Skeletal muscle tissue (tissue), 4 donors: Measurements from ENCODE around the gene SIX1. TPM values are rescaled to one million over a fixed set of nuclear protein-coding genes. Genes with fewer than 3 reads are reported as not detected.

Experiments used
- H3K27ac ChIP-seq: one replicate; pipeline ENCODE4 v1.7.0; 2013; ENCODE audit warnings: mild to moderate bottlenecking, low read depth, low read length, inconsistent platforms
- H3K27me3 ChIP-seq, 3 donors: one replicate each; pipeline ENCODE4 v1.7.0; 2013; ENCODE audit warnings: low read length in 3 of 3; ENCODE audit not compliant: control insufficient read depth in 3 of 3, insufficient read depth in 3 of 3
- H3K36me3 ChIP-seq, 3 donors: one replicate each; pipeline ENCODE4 v1.7.0; 2013; ENCODE audit warnings: low read length in 3 of 3; ENCODE audit not compliant: control insufficient read depth in 3 of 3, insufficient read depth in 3 of 3
- H3K4me1 ChIP-seq, 3 donors: one replicate each; pipeline ENCODE4 v1.7.0; 2013; ENCODE audit warnings: low read length in 3 of 3, mild to moderate bottlenecking in 3 of 3; ENCODE audit not compliant: control insufficient read depth in 3 of 3, insufficient read depth in 3 of 3
- H3K4me3 ChIP-seq, 3 donors: one replicate each; pipeline ENCODE4 v1.7.0; 2013; ENCODE audit warnings: low read length in 3 of 3
- H3K9ac ChIP-seq, 3 donors: one replicate each; pipeline ENCODE4 v1.7.0; 2013; ENCODE audit warnings: low read length in 3 of 3, mild to moderate bottlenecking in 3 of 3, moderate library complexity in 2 of 3, low read depth in 1 of 3
- H3K9me3 ChIP-seq, 3 donors: one replicate each; pipeline ENCODE4 v1.7.0; 2013; ENCODE audit warnings: low read length in 3 of 3; ENCODE audit not compliant: control insufficient read depth in 3 of 3
- total RNA-seq: library from RNA; depleted of rRNA; stranded (reverse); fragments of >200 nt; gene quantifications from one replicate; pipeline ENCODE4 v1.2.3, GENCODE V29; 2014
- donor health status: Osteomylitis.

The SIX1 gene
- total RNA-seq, 1 donor from 2014 or later: 45.4 TPM

DNA sequence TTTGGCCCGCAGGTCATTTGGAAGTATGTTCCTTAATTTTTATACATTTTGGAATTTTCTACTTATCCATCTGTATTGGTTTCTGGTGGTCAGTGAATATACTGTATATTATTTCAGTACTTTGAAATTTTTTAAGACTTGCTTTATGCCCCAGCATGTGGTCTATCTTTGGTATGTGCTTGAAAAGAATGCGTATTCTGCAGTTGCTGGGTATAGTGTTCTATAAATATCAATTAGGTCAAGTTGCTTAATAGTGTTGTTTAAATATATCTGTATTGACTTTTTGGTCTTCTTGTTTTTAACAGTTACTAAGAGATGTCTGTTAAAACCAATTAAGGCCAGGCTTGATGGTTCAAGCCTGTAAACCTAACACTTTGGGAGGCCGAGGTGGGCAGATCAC, 21.7 kb upstream of the SIX1 start:
- Histone ChIP-seq H3K9me3 (no peaks in the 10 kb centered on the region), H3K27ac (peak overlapping the region; percentile 56), H3K4me3 (no peak overlapping the region), H3K4me1 (peaks cover 0 to 4% (median 0%) of the 10 kb centered on the region in 3 donors), H3K27me3 (no peaks in the 10 kb centered on the region), H3K36me3 (no peaks in the 10 kb centered on the region), H3K9ac (no peak overlapping the region)

DNA sequence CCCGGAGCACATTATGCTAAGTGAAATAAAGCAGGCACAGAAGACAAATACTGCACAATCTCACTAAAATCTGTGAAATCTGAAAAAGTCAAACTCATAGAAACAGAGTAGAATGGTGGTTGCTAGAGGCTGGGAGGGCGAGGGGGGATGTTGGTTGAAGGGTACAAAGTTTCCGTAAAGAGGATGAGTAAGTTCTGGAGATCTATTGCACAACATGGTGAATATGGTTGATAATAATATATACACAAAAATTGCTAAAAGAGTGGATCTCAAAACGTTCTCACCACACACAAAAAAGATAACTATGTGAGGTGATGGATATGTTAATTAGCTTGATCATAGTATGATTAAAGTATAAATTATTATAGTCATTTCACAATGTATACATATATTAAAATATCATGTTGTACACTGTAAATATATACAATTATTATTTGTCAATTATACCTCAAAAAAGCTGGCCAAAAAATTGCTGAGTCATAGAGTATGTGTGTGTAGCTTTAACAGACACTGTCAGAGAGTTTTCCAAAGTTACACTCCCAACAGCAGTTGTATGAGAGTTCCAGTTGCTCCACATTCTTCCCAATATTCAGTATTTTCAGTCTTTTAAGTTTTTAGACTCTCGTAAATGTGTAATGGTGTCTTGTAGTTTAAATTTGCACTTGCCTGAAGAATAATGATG, 19.3 kb upstream of the SIX1 start:
- no peaks in the 10 kb centered on the region for H3K9me3 ChIP-seq
- peak overlapping the region; percentile 25 for H3K27ac ChIP-seq
- no peaks in the 10 kb centered on the region for H3K36me3 ChIP-seq
- no peak overlapping the region for H3K9ac ChIP-seq
- no peak overlapping the region for H3K4me3 ChIP-seq
- H3K4me1 ChIP-seq: peaks cover 0 to 4% (median 0%) of the 10 kb centered on the region in 3 donors
- H3K27me3 ChIP-seq: no peaks in the 10 kb centered on the region

DNA sequence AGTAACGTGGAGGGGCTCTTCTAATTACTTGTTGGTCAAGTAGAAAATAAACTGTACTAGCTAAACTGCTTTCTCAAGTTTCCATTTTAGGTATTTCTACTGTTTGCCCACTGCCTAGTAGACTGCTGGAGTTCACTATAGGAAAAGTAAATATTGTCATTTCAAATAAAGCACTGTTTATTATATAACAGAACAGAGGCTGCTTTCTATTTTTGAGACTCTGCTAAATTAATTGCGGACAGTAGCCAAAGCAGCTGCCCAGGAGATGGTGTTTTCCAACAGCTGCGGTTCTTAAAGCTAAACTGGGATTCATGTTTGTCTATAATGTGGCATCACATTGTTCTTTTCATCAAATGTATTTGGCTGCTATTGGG, 15.9 kb upstream of the SIX1 start:
- Histone ChIP-seq H3K27me3 (no peaks in the 10 kb centered on the region), H3K9ac (peak overlapping the region in 1 of 3 donors; percentile 57), H3K36me3 (no peaks in the 10 kb centered on the region), H3K27ac (peak overlapping the region; percentile 82), H3K4me1 (no peaks in the 10 kb centered on the region), H3K9me3 (no peaks in the 10 kb centered on the region), H3K4me3 (peak overlapping the region; percentile 8 to 44 (median 17))

DNA sequence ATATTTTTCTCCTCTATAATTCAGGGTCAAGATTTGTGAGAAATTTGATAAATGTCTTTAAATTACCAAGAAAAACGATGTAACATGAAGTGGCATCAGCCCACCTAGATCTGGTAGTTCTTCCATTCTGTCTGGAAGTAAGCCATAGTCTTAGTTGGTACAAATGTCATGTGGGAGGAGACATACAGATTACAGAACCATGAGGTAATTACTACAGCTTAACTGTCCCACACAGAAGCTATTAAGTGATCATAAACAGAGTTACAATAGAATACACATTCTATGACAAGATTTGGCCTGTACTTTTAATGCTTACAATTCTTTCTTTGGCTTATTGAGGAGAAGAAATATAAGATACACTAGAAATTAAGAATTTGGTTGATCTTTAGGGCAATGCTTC, 13.7 kb upstream of the SIX1 start:
- H3K27ac ChIP-seq: peak overlapping the region; percentile 45
- H3K9ac ChIP-seq: no peak overlapping the region
- no peak overlapping the region for H3K4me3 ChIP-seq
- H3K4me1 ChIP-seq: peaks cover 7 to 14% (median 9%) of the 10 kb centered on the region in 3 donors
- H3K9me3 ChIP-seq: no peaks in the 10 kb centered on the region
- H3K36me3 ChIP-seq: no peaks in the 10 kb centered on the region
- H3K27me3 ChIP-seq: no peaks in the 10 kb centered on the region

DNA sequence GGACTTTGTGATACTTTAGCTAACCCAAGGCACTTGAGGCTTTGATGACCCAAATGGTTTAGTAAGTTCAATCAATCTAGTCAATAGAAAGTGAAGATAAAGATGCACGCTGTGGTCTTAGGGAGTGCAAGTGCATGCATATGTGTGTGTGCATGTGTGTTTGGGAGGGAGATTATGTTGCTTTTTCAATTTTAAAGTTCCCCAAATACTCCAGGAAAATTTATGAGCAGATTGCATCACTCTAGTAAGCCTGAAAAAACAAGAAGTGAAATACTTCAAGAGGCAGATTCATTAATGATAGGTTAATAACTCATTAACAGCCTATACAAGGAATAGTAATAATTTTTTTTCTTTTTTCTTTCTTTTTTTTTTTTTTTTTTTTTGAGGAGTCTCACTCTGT, 12.4 kb upstream of the SIX1 start:
- Histone ChIP-seq H3K4me3 (no peak overlapping the region), H3K27ac (no peak overlapping the region), H3K36me3 (no peaks in the 10 kb centered on the region), H3K4me1 (peaks cover 7 to 22% (median 12%) of the 10 kb centered on the region in 3 donors), H3K27me3 (no peaks in the 10 kb centered on the region), H3K9me3 (no peaks in the 10 kb centered on the region), H3K9ac (no peak overlapping the region)

DNA sequence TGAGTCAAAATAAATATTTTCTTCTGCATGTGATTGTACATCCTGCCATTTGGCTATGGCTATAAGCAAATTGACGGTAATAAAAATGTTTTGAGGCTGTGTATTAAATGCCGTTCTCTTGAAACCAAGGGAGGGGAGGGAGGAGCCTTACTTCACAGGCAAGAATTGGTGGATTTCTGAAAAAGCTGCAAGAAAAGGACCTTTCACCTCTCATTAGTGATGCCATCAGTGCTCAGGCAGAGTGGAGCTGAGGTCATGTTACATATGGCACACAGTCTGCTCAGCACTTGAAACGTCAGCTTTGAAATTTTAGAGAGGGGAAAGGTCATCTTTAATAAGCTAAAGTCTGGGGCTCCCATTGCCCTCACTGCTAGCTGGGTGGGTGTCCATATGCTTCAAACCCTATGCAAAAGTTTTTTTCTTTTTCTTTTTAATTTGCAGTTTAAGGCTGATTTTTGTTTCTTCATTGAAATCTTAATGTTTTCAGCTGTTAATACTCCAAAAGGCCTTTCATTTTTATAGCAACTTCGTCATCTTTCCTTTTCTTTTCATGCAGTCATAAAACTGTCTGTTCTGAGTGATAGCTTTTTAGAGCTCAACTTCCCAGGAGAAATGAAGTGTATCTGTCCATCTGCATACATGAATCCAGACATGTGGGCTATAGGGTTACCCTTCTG, 9.8 kb upstream of the SIX1 start:
- Histone ChIP-seq H3K4me3 (peak overlapping the region; percentile 77 to 90 (median 85)), H3K36me3 (no peaks in the 10 kb centered on the region), H3K27me3 (peaks cover 0 to 8% (median under 1%) of the 10 kb centered on the region in 3 donors), H3K9ac (peak overlapping the region; percentile 8 to 99 (median 97)), H3K4me1 (peaks cover 20 to 31% (median 22%) of the 10 kb centered on the region in 3 donors), H3K27ac (peak overlapping the region; percentile 91), H3K9me3 (no peaks in the 10 kb centered on the region)

DNA sequence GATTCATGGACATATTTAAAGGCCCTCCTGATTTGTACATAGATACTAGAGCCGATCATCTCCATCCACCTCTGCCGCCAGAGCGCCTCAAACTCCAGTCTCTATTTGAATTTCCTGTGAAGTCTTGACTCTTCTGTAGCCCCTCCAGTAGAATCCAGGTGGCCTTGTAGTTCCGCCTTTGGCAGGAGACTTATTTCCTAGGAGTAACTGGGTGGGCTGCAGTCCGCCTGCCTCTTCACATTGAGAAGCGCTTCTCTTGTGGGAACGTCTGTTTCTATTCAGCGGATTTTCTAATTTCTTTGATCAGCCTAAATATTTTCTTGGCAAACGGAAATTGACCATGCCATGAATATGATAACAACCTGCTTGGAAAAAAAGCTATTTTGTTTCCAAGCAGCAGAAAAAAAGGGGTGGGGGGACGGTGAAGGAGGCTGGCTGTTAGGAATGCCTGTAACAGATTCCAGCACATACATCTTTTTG, 9.0 kb upstream of the SIX1 start:
- no peaks in the 10 kb centered on the region for H3K9me3 ChIP-seq
- peak overlapping the region; percentile 91 for H3K27ac ChIP-seq
- H3K36me3 ChIP-seq: no peaks in the 10 kb centered on the region
- H3K4me3 ChIP-seq: peak overlapping the region; percentile 77 to 90 (median 85)
- peaks cover 0 to 8% (median 8%) of the 10 kb centered on the region in 3 donors for H3K27me3 ChIP-seq
- peak overlapping the region; percentile 96 to 99 (median 97) for H3K9ac ChIP-seq
- H3K4me1 ChIP-seq: peaks cover 26 to 39% (median 28%) of the 10 kb centered on the region in 3 donors

DNA sequence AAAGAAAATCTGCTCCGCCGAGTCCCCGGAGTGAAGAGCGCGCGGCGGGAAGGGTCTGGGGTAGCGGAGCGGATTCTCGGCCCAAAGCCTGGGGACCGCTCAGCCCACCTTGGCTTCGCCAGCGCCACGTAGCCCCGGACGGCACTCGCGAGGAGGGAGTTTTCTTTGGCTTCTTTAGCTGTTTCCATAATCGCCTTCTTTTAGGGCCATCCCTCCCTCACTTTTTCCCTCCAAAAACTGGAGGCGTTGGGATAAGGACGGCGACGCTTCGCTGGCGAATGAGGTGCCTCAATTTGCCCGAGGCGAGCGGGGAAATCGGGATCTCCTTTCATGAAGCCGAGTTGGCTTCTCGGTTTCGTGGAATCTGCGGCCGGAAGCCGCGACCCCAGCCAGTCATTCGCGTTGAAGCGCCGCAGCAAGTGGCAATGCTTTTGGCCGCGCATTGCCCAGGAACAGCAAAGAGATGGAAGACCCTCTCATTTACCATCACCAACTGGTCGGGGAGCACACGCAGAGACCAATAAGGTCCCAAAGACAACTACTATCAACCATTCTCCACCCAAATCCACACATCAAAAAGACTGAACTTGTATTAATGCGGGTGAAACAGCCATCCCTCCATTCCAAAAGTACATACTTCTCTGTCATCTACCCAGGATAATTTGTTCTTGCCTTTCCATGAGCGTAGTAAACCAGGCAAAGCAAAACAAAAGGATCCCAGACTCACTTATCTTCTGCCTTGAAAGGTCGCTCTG, 8.4 kb upstream of the SIX1 start:
- peak overlapping the region; percentile 77 to 90 (median 85) for H3K4me3 ChIP-seq
- peaks cover 0 to 9% (median 8%) of the 10 kb centered on the region in 3 donors for H3K27me3 ChIP-seq
- H3K36me3 ChIP-seq: no peaks in the 10 kb centered on the region
- H3K9me3 ChIP-seq: no peaks in the 10 kb centered on the region
- H3K9ac ChIP-seq: peak overlapping the region; percentile 96 to 99 (median 97)
- H3K4me1 ChIP-seq: peaks cover 31 to 41% (median 32%) of the 10 kb centered on the region in 3 donors
- peak overlapping the region; percentile 91 for H3K27ac ChIP-seq

DNA sequence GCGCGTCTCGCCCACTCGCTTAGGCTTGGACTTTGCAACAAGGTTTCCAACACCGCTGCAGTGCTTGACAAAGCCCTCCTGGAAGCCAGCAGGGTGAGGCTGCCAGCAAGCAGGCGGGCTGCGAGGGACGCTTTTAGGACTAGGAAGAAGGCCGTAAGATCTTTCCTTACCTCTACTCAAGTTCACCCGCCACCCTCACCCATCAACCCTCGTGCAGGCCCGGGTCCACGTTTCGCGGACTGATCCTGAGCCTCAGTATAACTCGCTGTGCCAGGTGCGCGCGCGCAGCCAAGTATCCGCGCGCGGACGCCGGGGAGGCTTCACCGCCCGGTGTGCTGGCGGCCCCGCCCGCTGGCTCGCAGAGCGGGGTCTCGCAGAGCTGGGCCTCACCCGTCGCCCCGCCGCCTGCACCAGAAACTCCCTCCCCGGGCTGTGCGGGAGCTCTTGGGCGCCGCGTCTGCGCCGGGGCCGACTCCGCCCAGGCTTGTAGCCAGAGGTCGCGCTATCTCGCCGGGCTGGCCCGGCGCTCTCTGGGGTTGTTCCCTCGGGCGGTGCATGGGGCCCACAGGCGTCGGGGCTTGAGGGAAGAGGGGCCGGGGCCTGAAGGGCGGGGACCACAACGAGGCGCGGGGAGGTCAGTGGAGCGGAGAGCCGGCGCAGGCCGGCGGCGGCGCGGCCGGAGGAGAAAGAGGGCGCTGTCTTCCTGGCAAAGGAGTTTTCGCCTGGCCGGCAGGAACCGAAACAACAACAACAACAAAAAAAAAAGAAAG, 7.6 kb upstream of the SIX1 start:
- Histone ChIP-seq H3K4me1 (peaks cover 31 to 42% (median 37%) of the 10 kb centered on the region in 3 donors), H3K9ac (peak overlapping the region; percentile 96 to 99 (median 97)), H3K9me3 (no peaks in the 10 kb centered on the region), H3K4me3 (peak overlapping the region; percentile 77 to 90 (median 85)), H3K27me3 (peaks cover 4 to 13% (median 11%) of the 10 kb centered on the region in 3 donors), H3K36me3 (no peaks in the 10 kb centered on the region), H3K27ac (peak overlapping the region; percentile 91)
